HepG2 (cell line): ENCODE results near the gene DNAJB2. TPM values are rescaled to one million over a fixed set of nuclear protein-coding genes. Genes with fewer than 3 reads are reported as not detected.

ENCODE experiments used
- CENPX ChIP-seq: sonication (generic); formaldehyde crosslinking; IDR thresholded peaks from 2 replicates; pipeline ENCODE4 v1.9.0; 2021; ENCODE audit warnings: mild to moderate bottlenecking, missing genetic modification reagents, moderate library complexity
- HNF4G ChIP-seq, 2 experiments: sonication (generic) in 1 of 2; formaldehyde crosslinking in 1 of 2; IDR thresholded peaks; 2 replicates each; pipeline versions ENCODE4 v1.4.0 to v1.6.1; 2011 to 2020; ENCODE audit warnings: borderline replicate concordance in 2 of 2, low read depth in 2 of 2, mild to moderate bottlenecking in 2 of 2, low read length in 1 of 2, missing genetic modification reagents in 1 of 2, moderate library complexity in 1 of 2
- MYNN ChIP-seq: sonication (generic); formaldehyde crosslinking; IDR thresholded peaks from 2 replicates; pipeline ENCODE4 v1.4.0; 2020; ENCODE audit warnings: mild to moderate bottlenecking, low read depth, missing genetic modification reagents
- PITX1 ChIP-seq: sonication (generic); formaldehyde crosslinking; IDR thresholded peaks from 2 replicates; pipeline ENCODE4 v1.5.1; 2020; ENCODE audit warnings: mild to moderate bottlenecking, missing genetic modification reagents
- SNAPC5 ChIP-seq: sonication (generic); formaldehyde crosslinking; IDR thresholded peaks from 2 replicates; pipeline ENCODE4 v1.8.1; 2023; ENCODE audit warnings: mild to moderate bottlenecking, missing genetic modification reagents, borderline replicate concordance
- TFDP2 ChIP-seq: sonication (generic); formaldehyde crosslinking; IDR thresholded peaks from 2 replicates; pipeline ENCODE4 v1.4.0; 2020; ENCODE audit warnings: missing genetic modification reagents
- THAP7 ChIP-seq: sonication (generic); formaldehyde crosslinking; IDR thresholded peaks from 2 replicates; pipeline ENCODE4 v1.8.1; 2023; ENCODE audit warnings: mild to moderate bottlenecking, missing genetic modification reagents
- ZNF709 ChIP-seq: sonication (generic); formaldehyde crosslinking; IDR thresholded peaks from 2 replicates; pipeline ENCODE4 v1.5.0; 2020; ENCODE audit warnings: mild to moderate bottlenecking, missing genetic modification reagents
- ZNF879 ChIP-seq: sonication (generic); formaldehyde crosslinking; IDR thresholded peaks from 2 replicates; pipeline ENCODE4 v1.8.1; 2023; ENCODE audit warnings: missing genetic modification reagents
- ZSCAN29 ChIP-seq: sonication (generic); formaldehyde crosslinking; conservative IDR thresholded peaks from 2 replicates; pipeline ENCODE4 v1.4.0; 2020; ENCODE audit warnings: mild to moderate bottlenecking, missing genetic modification reagents
- polyA plus RNA-seq, 8 experiments: library from polyadenylated mRNA; depleted of rRNA in 3 of 8; stranded (reverse) in 7 of 8; unstranded in 1 of 8; fragments of >200 nt; fragmentation: Illumina TruSeq in 4 of 8; extraction: Trizol in 4 of 8; gene quantifications; 2 replicates each; pipeline versions ENCODE4 v1.2.1 to v1.2.3, GENCODE V29; 2011 to 2016; ENCODE audit warnings: low read depth in 4 of 8, missing spikeins in 1 of 8, mixed read lengths in 1 of 8; ENCODE audit not compliant: insufficient read depth in 1 of 8
- total RNA-seq, 5 experiments: library from RNA; depleted of rRNA; stranded (reverse); fragments of >200 nt; fragmentation: Illumina TruSeq; extraction: Trizol; gene quantifications; 2 replicates each; pipeline ENCODE4 v1.2.3, GENCODE V29; 2016; ENCODE audit warnings: low read depth in 1 of 5
- TF ChIP-seq, protein P1 (sequence below), 2 experiments: fragments of 450-650 bp in 1 of 2; sonication (generic) in 1 of 2; formaldehyde crosslinking in 1 of 2; IDR thresholded peaks; 2 replicates each; pipeline versions ENCODE4 v1.6.1 to v1.8.0; 2016 to 2022; ENCODE audit warnings: antibody characterized with exemption in 1 of 2, mild to moderate bottlenecking in 1 of 2, missing genetic modification reagents in 1 of 2
- TF ChIP-seq, protein P2 (sequence below): sonication (generic); formaldehyde crosslinking; IDR thresholded peaks from 2 replicates; pipeline ENCODE4 v1.8.1; 2023; ENCODE audit warnings: mild to moderate bottlenecking, missing genetic modification reagents

The DNAJB2 gene
- total and polyA plus RNA-seq, 2 of the 13 experiments (the other 11 are each of a cell fraction or from before 2014, with no cell fraction given), result 21.3 to 31.1 TPM

DNA sequence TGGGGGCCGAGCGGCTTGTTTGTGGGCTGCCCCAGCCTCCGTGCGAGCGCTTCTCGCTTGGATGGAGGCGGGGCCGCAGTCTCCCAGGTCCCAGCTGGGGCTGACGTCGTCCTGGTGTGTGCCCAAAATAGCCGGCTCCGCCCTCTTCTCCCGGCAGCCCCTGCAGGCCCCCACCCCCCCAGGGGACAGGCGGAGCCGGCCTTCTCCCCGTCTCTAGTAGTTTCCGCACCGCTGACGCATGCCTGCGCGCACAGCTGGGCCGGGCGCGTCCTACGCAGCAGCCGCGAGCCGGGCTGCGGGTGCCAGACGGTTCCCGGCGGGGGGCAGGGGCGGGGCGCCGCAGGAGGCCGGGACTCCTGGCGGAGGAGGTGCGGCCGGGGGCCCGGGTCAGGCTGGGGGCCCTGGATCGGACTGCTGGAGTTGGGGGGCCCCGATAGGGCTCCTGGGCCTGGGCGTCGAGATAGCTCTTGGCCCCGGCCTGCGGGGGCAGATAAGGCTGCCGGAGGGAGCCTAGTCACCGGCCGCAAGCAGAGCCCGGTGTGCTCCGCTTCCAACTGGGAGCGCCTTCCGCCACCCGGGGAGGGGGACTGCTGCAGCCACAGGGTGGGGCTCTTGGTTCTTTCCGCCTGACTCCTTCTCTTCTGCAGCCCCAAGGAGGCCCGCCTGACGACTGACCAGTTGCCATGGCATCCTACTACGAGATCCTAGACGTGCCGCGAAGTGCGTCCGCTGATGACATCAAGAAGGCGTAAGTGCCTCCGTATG, at the start of gene DNAJB2 (continued):
- TF ChIP-seq, protein P1, sequence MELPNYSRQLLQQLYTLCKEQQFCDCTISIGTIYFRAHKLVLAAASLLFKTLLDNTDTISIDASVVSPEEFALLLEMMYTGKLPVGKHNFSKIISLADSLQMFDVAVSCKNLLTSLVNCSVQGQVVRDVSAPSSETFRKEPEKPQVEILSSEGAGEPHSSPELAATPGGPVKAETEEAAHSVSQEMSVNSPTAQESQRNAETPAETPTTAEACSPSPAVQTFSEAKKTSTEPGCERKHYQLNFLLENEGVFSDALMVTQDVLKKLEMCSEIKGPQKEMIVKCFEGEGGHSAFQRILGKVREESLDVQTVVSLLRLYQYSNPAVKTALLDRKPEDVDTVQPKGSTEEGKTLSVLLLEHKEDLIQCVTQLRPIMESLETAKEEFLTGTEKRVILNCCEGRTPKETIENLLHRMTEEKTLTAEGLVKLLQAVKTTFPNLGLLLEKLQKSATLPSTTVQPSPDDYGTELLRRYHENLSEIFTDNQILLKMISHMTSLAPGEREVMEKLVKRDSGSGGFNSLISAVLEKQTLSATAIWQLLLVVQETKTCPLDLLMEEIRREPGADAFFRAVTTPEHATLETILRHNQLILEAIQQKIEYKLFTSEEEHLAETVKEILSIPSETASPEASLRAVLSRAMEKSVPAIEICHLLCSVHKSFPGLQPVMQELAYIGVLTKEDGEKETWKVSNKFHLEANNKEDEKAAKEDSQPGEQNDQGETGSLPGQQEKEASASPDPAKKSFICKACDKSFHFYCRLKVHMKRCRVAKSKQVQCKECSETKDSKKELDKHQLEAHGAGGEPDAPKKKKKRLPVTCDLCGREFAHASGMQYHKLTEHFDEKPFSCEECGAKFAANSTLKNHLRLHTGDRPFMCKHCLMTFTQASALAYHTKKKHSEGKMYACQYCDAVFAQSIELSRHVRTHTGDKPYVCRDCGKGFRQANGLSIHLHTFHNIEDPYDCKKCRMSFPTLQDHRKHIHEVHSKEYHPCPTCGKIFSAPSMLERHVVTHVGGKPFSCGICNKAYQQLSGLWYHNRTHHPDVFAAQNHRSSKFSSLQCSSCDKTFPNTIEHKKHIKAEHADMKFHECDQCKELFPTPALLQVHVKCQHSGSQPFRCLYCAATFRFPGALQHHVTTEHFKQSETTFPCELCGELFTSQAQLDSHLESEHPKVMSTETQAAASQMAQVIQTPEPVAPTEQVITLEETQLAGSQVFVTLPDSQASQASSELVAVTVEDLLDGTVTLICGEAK (IDR thresholded peaks at IDR 0.05), result no peak
- TF ChIP-seq, protein P1 (CRISPR knock-in tag; IDR thresholded peaks at IDR 0.05), result peak; percentile 62; the same call in 1 of the 2 replicates
- TF ChIP-seq MYNN (peak; percentile 83; the same call in 1 of the 2 replicates), SNAPC5 (CRISPR knock-in tag) (no peak), ZSCAN29 (CRISPR knock-in tag) (no peak), ZNF709 (CRISPR knock-in tag) (peak; percentile 80; the same call in 1 of the 2 replicates), HNF4G (IDR thresholded peaks at IDR 0.05; ENCODE audit: borderline replicate concordance, low read depth, low read length) (no peak), HNF4G (CRISPR knock-in tag; IDR thresholded peaks at IDR 0.05; ENCODE audit: borderline replicate concordance, low read depth) (no peak), THAP7 (CRISPR knock-in tag) (no peak), TFDP2 (CRISPR knock-in tag) (peak; percentile 78), CENPX (CRISPR knock-in tag) (no peak), ZNF879 (CRISPR knock-in tag) (no peak), PITX1 (peak; percentile 30; the same call in 1 of the 2 replicates)
- TF ChIP-seq, protein P2, sequence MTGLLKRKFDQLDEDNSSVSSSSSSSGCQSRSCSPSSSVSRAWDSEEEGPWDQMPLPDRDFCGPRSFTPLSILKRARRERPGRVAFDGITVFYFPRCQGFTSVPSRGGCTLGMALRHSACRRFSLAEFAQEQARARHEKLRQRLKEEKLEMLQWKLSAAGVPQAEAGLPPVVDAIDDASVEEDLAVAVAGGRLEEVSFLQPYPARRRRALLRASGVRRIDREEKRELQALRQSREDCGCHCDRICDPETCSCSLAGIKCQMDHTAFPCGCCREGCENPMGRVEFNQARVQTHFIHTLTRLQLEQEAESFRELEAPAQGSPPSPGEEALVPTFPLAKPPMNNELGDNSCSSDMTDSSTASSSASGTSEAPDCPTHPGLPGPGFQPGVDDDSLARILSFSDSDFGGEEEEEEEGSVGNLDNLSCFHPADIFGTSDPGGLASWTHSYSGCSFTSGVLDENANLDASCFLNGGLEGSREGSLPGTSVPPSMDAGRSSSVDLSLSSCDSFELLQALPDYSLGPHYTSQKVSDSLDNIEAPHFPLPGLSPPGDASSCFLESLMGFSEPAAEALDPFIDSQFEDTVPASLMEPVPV (CRISPR knock-in tag), result peak; percentile 71; the same call in 1 of the 2 replicates
